NCI-H2196 treated with DMSO at 0.1 percent for 48 hours (cell line): Measurements from ENCODE around the gene WDR35.
"Not testable (repeated sequence)": the region's sequence is repeated elsewhere in the genome, so short reads cannot be mapped to it uniquely, and the experiment has no call there.

Experiments used
- DNase-seq: peaks from one replicate; lab custom pipeline; 2025; ENCODE audit not compliant: unreplicated experiment; lab: John Stamatoyannopoulos, UW

WDR35 gene

DNA sequence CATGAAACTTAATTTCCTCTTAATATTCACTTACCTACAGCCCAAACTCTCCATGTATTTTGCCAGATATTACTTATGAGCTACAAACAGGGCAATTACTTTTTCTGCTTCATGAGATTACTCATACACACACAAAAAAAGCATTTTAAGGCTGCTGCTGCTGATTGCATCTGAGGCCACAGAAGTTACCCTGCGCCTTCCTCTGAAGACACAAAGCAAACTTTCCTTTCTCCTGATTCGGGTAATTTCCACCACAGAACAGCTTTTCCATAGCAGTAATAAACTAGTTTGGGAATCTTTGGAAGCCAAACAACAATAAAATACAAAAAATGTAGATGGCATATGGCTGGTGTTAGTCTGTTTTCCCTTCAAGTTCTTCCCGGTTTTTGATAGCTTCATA is 94.4 kb downstream of the WDR35 start:
- no peak for DNase-seq

DNA sequence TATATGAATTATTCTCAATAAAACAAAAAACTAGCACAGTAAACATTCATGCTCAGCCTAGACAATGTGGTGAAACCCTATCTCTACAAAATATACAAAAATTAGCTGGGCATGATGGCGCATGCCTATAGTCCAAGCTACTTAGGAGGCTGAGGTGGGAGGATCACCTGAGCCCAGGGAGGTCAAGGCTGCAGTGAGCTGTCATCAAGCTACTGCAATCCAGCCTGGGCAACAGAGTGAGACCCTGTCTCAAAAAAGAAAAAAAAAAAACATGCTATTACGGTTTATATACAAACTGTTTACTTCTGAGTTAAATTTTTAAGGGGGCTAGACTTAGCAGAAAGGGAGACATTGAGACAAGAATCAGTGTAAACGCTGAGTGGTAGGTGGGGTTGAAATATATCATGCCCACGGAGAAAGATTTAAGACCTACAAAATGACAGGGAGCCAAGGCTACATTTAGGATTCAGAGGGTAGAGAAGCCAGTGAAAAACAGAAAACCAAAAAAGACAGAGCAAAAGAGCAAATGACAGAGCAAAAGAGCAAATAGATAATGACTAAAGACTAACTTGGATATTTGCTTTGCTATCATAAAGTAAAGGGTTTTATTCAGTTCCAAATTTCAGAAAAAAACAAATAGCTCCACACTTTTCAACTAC is 95.6 kb downstream of the WDR35 start:
- DNase-seq = no peak

DNA sequence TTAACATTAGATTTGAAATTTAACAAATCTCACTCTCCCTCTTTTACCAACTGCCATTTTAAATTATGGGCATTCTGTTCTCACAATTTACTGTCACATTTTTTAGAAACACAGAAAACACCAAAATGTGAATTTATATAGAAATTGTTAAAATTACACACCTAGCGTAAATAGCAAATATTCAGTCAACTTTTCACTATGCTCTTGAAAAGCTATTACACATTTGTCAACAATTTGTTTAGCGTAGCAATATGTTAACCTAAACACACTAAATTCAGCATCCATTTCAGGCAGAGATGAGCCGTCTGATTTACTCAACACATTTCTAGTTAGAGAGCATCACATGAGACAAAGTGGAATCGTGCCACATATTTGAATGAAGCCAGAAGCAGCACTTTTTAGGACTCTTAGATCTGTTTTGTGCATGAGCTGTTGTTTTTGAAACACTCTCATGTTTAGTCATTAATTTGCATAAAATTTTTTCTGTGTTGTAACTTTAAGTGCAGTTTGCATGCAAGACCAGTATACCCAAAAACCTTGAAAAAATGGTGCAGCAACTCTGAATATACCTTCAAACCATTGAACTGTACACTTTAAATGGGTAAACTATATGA is 96.3 kb downstream of the WDR35 start:
- no peak for DNase-seq

DNA sequence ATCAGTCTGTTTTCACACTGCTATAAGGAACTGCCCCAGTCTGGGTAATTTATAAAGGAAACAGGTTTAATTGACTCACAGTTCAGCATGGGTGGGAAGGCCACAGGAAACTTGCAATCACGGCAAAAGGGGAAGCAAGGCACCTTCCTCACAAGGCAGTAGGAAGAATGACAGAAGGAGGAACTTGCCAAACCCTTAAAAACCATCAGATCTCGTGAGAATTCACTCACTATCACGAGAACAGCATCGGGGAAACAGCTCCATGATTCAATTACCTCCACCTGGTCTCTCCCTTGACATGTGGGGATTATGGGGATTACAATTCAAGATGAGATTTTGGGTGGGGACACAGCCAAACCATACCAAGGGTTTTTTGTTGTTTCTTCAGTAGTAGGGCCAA is 97.9 kb downstream of the WDR35 start:
- DNase-seq = not testable (repeated sequence)

DNA sequence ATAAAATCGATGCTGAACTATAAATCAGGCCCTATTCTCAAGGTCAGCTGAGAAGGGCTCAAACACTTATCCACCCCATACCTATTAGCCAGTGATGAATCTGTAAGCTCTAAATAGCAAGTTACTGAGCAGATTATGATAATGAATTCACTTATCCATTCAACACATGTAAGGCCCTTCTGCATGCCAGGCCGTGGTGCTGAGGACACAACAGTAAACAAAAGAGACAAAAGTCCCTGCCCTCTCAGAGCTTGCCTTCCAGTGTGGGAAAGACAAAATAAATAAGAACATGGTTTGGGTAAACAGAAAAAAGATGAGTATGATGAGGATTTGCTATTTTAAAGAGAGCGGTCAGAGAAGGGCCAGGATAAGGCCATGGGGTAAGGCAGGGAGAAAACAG is 99.8 kb downstream of the WDR35 start:
- no peak for DNase-seq

DNA sequence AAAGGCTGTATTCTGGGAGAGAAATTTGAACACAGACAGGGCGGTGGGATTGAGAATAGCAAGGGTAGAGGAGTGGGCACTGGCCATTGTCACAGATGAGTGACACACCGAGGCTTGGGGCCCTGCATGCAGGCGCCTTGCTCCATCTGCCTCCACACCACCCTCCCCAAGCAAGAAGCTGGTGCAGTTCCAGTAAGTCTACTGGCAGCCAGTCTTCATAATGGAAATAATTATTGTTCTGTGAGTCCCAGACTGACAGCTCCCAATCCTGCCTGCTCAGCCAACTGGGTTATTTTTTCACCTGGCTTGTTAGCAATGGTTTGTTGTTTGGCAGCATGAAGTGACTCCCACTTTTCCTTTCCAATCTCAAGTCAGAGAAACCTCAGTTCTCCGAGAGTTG is 101.1 kb downstream of the WDR35 start:
- no peak for DNase-seq

DNA sequence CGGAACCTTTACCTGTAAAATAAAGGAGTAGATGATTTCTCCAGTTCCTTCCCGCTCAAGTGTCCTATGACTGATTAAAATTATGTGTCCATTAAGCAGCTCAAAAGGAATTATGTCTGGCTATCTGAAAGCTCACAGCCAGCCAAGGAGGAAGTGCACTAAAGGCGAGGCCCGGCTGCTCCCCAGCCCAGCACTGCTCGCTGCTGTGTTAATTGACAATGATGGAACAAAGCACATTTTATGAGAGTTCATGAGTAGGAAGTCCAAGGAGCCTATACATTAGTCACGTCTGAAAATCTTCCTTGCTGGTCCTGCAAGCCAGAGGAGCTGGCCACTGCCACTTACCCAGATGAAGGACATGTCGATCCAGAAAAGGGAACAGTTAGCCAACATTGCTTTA is 102.4 kb downstream of the WDR35 start:
- DNase-seq = no peak

DNA sequence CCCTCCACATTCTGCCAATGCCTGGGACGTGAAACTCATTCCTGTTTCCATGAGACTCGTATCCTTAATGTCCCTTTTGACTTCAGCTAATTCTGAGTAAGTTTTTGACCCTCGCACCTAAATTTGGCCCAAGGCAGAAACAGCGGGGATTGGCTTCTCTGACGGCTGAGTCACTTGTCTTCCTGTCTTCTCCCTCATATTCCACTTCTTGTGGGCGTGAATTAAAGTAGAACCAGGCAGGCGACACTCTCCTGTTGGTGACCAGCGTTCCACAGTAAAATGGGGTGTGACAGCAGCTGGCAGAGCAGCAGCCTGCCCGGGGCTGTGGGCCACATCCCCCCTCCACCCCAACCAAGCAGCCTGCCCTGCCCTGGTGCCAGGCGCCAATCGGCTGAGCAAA is 103.6 kb downstream of the WDR35 start:
- no peak for DNase-seq

DNA sequence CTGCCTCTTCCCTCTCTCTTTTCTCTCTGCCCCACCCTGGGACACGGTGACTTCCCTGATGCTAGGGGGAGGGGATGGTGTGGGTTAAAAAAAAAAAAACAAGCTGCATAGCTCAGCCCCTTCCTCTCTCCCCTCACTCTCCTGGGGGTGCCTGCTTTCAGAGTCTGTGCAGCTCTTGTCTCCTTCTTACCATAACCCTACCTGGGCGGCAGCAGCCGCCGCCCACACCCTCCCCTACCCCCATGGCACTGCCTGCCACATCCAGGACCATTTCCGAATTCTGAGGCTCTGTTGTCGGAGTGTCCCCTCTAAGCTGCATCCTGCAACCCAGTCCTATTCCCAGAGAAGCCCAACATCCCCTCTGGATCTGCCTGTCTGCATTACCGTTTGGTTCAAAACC is 104.1 kb downstream of the WDR35 start:
- no peak for DNase-seq

DNA sequence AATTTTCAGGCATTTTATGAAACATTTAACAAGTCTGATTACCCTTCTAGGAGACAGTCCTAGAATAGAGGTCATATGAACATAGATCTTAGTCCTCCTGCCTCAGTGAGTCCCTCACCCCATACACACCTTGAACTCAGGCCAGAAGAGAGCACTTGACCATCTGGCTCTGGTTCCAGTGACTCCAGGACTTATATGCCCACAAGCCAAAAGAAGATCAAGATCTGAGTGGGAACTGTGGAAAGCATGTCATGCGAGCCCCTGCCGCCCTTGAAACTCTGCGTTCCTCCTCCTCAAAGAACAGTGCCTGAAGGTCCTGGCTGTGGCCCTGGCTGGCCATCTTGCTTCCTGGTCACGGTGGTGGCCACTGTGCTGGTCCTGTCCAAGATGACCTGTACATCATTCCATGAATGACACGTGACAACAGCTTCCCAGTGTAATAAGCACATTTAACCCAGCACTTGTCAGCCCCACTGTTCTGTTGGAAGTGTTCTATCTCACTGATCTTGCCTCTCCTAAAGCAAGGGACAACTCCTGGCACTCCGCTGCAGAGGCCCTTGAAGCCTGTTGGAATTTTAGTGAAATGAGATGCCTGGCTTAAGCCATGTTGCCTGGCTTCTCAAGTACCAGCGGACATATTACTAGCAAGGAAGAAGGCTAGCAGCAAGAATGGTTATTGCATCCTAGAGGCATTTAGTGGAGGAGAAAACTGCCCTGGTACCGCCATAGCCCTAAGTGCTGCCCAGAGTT is 105.8 kb downstream of the WDR35 start:
- no peak for DNase-seq

DNA sequence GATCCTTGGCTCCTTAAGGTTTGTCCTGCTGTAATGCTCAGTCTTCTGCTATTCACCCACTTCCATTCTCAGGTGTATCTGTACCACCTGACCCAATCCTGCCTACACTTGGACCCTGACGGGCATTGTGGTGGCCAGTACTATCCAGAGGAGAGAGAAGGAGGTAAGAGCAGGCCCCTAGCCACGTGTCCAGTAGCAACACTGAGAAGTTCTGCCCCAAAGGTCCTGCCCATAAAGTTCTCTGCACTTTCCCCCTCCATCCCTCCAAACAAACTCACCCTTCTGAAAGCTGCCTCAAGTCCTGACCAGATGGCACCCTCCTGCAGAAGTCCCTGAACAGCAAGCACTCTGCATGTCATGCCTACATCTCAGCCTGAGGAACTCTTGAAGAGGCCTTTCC is 106.4 kb downstream of the WDR35 start:
- DNase-seq = no peak

DNA sequence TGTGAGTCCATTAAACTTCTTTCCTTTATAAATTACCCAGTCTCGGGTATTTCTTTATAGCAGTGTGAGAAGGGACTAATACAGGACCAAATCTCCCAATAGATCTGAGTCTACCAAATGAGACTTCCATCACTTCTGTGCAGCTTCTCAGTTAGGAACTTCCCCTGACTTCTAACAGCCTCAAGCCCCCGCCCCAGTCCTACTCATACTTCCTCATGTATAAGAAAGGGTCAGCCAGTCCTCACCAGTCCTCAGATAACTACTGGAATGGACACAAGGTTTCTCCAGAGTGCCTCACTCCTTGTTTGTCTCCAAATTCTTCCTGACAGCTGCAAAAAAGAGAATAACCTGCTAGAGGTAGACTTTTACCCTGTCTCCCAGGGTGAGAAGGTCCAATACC is 107.6 kb downstream of the WDR35 start:
- DNase-seq = no peak

DNA sequence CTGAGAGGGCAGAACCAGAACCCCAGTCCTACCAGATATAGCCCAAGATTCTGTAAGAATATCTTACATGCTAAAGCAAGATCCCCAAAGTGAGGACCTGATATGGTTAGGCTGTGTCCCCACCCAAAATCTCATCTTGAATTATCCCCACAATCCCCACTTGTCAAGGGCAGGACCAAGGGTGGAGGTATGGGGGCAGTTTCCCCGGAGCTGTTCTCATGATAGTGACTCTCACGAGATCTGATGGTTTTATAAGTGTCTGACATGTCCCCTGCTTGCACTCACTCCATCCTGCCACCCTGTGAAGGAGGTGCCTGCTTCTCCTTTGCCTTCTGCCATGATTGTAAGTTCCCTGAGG is 108.0 kb downstream of the WDR35 start:
- no peak for DNase-seq

DNA sequence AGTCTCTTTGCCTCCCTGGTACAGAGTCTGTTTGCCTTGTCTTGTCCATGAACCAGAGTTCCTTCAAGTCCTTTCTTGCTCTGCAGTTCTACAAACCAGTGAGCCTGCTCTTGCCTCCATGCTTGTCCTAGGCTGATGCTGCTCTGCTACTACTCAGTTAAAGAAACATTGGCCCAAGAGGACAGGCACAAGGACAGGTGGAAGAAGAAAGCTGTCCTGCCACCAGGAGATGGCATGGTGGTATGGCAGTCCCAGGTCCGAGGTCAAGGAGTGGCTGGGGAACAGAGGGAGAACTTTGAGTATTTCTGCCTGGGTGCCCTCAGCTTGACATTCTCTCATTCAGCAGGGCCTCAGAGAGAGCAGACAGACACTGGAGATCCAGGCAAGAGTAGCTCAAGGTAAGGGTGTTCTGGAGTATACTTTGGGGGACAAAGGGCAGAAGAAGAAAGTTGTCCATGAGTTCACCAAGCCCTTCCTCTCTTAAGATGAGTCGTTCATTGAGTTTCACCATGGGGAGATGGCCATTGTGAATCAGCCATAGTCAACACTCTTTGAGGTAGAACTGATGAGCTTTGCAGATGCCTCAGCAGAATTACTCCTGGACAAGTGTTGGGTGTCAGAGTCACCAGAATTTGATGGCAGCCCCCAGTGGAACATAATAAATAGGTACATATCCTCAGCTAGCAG is 108.5 kb downstream of the WDR35 start:
- DNase-seq = no peak

DNA sequence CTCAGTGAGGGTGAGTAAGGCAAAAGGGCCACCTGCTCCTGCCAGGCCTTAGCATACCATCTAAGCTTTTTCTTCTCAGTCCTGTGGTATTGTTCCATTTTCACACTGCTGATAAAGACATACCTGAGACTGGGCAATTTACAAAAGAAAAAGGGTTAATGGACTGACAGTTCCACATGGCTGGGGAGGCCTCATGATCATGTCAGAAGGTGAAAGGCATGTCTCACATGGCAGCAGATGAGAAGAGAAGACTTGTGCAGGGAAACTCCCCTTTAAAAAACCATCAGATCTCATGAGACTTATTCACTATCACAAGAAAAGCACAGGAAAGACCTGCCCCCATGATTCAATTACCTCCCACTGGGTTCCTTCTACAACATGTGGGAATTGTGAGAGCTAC is 109.7 kb downstream of the WDR35 start:
- not testable (repeated sequence) for DNase-seq

DNA sequence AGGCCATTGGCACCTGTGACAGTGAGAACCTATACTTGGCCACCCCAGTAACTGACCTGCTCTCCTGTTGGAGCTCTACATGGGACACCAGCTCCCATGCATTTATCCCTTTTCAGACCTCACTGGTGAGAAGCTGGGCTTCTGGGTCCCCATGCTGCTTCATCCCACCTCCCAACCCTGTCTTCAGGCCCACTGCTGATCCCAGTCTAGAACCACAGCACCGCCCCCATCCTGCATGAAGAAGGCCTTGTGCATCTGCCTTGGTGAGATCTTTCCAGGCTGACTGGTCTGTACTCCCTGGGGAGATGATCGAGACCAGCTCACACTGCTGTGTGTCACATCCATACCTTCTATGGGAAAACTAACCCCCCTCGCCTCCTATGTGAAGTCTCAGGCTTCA is 110.8 kb downstream of the WDR35 start:
- DNase-seq = no peak

DNA sequence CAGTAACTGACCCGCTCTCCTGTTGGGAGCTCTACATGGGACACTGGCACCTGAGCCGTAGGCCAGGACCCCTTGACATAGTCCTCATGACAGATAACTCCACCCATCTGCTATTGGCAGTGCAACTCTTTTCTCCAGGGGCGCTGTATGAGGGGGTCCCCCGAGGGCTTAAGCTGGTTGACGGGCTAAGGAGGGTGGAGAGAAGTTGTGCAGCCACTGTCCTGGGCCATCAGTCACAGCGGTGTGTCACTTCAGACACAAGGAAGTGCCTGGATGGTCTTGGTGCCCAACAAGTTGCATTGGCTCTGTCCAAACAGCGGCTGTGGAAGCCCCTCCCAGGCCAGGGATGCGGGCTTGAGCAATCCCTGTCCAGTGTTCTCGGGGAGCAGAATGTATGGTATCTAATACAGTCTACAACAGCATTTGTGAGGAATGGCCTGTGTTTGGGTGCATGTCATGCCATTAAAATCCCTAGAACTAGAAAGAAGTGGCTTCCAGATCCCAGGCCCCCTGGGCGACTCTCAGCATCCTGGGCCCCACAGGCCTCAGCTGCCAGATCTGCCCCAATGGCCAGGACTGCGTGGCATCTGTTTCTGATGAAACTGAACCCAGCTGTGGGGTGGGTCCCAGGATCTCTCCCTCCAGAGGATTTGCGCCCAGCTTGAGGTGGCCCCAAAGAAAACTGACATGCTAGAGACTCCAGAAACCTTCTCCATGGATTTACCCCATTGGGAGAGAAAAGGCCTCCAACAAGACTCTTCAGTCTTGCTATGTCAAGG is 111.4 kb downstream of the WDR35 start:
- no peak for DNase-seq

DNA sequence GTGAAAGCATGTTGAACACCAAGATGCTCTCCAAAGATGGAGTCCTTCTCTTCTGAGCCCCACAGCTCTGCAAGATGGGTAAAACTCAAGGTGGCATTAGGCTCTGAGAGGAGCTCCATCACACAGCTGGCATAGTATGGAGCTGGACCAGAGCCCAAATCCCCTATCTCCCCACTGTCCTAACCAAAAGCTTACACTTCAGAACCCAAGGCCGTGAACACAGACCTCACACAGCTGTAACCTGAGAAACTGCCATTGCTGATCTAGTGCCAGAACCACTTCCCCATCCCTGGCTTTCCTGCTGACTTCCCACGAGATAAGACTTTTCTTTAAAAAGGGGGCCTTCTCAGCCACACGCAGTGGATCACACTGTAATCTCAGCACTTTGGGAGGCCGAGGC is 113.2 kb downstream of the WDR35 start:
- DNase-seq = no peak

DNA sequence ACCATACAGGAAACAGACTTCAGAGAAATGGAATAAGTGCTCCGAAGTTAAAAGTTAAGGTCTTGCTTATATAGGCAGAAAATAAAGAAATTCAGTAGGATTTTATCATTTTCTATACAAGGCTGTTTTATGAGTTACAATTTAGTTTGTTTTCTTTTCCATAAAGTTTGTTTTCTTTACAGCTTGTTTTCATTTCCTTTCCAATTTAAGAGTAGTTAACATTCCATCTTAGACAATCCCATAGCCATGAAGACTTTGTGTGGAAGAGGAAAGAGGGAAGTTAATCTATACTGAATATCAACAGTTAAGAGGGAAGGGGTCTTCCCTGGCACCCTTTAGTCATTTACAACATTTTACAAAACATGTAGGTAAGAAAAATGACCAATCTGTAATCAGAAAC is 114.6 kb downstream of the WDR35 start:
- no peak for DNase-seq

DNA sequence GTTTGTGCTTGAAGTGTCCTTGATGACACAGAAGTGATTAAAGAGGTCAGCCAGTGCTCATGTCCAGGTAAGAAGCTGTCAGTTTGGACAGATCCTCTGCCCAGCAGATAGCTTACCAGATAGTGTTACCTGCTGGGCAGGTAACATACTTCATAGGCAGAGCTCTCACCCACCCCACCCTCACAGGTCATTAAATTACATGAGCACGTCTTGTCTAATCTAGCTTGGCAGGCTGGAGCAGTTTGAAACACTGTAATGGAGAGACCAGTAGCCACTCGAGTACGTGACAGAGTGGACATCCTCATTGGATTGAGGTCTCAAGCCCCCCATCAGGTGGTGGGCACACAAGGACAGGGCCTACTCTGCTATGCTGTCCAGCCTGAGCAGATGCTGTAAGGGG is 115.2 kb downstream of the WDR35 start:
- DNase-seq = no peak

DNA sequence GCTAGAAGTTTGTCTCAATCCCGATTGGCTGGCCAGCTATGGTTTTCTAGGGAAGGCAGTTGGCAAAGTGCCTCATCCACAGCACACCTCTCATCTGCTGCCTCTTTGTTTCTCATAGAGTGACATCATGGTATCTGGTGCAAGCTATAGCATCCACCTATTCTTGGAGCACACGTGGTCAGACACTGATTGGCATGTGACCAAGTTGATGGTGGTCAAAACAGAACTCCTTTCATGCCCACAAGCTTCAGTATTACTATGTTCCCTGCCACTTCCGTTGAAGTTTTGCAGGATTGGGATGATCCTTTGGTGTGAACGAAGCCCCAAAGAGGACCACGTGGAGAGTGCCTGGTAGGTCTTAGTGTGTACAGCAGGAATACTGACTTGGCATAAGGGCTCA is 116.9 kb downstream of the WDR35 start:
- no peak for DNase-seq
